ENCODE measurements around the gene CNPPD1.
"Not testable (repeated sequence)": the region's sequence is repeated elsewhere in the genome, so short reads cannot be mapped to it uniquely, and the experiment has no call there.

Gene CNPPD1

DNA sequence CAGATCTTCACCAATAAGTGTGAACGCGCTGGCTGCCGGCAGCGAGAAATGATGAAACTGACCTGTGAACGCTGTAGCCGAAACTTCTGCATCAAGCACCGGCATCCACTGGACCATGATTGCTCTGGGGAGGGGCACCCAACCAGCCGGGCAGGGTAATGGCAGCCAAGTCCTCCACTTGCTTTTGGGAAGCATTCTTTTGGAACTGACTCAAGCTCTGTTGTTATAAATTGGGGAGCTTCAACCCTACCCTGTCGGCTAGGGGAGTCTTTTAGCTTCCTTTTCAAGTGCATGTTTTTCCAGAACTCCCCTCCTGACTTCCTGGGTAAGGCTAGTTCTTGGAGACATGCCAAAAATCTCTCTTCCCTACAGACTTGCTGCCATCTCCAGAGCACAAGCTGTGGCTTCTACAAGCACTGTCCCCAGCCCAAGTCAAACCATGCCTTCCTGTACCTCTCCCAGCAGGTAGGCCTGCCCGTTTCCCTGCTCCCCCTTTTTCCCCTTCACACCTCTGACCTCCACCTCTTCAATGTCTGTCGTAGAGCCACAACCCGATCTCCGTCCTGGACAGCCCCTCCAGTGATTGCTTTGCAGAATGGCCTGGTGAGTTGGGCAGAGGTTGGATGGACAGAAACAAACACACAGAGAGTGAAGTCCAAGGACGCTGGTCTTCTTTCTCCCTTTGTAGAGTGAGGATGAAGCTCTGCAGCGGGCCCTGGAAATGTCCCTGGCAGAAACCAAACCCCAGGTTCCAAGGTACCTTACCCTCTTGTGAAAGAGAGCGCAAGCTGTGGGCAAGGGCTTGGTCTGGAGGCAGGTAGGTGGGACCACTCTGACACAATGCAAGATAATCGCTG, 31.4 kb upstream of the CNPPD1 start:
- ATAC-seq = no peak

DNA sequence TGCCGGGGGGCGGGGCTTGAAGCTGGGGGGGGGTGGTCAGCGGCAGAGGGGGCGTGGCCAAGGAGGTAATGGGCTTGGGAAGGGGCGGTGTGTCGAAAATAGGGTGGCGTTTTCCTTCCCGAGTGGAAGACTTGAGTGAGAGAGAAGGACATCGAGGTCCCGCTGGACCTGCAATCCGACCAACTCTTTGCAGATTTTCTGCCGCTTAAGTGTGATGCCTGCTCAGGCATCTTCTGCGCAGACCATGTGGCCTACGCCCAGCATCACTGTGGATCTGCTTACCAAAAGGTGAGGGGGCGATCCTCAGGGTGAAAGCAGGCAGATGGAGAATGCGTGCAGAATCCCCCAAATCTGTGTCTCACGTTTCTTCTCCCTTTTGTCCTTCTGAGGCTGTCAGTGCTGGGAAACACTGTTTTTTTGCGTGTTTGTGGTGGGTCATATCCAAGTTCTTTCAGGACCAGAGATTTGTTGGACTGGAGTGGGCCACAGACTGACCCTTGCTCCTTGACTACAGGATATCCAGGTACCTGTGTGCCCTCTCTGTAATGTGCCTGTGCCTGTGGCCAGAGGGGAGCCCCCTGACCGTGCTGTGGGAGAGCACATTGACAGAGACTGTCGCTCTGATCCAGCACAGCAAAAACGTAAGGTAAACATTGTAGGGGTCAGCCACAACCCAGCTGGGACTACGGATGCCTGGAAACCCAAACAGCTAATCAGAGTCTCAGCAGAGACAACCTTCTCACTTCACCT, 30.6 kb upstream of the CNPPD1 start:
- no peak for ATAC-seq

DNA sequence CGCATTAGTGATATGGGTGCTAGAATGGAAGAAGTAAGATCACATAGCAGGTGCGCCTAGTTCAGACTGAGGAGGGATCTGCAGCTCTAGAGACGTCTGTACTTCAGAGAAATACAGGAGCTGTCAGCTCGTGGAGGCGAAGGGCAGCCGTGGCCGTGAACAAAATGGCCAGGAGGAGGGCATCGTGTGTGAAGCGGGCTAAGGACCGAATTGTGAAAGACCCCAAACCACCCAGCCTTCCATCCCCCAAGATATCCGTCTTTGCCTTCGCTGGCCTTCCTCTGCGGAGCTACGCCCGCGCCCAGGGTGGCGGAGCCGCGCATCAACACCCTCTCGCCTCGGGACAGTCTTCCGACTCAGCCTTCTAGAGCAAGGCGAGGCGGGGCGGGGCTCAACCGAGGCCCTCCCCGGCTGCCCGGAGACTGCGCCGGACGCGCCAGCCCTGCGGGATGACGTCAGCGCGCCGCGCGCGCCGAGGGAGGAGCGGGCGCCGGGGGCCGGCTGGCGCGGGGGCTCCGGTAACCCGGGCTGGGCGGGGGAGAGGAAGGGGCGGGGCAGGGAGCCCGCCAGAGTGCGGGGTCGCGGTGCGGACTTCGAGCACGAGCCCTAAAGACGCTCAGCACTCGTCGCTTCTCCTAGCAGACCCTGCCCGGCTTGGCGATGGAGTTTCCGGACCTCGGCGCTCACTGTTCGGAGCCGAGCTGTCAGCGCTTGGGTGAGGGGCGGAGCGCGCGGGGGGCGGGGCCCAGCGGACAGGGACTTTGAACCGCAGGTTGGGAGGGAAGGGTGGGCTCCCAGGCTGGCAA, 29.8 kb upstream of the CNPPD1 start, which contains the start of gene ZFAND2B:
TSS of gene ZFAND2B (plus strand) at position 455 of the 806 bp plus-strand sequence. CDS start at position 661, 206 bp downstream.
- ATAC-seq = peak; percentile 96 to 97

DNA sequence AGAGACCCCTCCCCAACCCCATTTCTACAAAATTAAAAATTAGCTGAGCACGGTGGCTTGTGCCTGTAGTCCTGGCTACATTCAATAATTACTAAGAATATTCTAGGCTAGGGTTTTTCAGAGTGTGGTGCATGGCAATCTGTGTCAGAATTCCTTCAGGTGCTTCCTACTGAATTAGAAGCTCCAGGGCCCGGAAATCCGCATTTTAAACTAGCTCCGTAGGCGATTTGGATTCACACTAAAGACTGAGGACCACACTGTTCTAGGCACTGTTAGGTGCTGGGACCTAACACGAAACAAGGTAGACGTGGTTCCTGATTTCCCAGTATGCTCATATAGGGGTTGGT, 29.2 kb upstream of the CNPPD1 start:
- no peak for ATAC-seq

DNA sequence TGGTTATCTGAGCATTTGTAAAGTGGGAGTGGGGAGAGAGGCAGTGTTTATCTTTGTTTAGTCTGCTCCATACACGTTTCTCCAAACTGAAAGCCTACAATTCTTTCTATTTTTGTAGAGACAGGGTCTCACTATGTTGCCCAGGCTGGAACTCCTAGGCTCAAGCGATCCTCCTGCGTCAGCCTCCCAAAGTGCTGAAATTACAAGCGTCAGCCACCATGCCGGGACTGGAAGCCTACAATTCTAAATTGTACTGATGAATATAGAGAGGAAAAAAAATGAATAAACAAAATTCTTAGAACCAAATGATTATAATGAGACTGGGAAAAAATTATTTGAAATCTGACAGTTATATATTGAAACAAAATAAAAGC, 28.4 kb upstream of the CNPPD1 start:
- ATAC-seq = no peak

DNA sequence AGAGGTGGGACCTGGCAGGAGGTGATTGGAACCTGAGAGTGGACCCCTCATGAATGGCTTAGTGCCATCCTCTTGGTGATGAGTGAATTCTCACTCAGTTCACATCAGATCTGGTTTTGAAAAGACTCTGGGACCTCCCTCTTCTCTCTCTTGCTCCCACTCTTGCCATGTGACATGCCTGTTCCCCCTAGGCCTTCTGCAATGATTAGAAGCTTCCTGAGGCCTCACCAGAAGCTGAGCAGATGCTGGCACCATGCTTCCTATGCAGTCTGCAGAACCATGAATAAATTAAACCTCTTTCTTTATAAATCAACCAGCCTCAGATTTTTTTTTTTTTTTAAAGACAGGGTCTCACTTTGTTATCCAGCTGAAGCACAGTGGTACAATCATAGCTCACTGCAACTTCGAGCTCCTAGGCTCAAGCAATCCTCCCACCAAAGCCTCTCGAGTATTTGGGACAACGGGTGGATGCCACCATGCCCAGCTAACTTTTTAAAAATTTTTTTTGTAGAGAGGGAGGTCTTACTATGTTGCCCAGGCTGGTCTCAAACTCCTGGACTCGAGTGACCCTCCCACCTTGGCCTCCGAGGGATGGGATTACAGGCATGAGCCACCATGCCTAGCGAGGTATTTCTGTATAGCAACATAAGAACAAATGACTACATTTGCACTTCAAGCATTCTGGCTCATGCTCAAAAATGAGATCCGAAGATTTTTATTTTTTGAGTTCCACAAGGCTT, 27.9 kb upstream of the CNPPD1 start:
- no peak for ATAC-seq

DNA sequence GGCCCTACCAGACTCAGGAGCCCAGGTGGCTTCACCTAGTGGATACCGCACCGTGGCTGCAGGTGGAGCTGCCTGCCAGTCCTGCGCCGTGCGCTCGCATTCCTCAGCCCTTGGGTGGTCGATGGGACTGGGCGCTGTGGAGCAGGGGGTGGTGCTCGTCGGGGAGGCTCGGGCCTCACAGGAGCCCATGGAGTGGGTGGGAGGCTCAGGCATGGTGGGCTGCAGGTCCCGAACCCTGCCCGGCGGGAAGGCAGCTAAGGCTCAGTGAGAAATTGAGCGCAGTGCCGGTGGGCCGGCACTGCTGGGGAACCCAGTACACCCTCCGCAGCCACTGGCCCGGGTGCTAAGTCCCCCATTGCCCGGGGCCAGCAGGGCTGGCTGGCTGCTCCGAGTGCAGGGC, 24.6 kb upstream of the CNPPD1 start:
- not testable (repeated sequence) for ATAC-seq

DNA sequence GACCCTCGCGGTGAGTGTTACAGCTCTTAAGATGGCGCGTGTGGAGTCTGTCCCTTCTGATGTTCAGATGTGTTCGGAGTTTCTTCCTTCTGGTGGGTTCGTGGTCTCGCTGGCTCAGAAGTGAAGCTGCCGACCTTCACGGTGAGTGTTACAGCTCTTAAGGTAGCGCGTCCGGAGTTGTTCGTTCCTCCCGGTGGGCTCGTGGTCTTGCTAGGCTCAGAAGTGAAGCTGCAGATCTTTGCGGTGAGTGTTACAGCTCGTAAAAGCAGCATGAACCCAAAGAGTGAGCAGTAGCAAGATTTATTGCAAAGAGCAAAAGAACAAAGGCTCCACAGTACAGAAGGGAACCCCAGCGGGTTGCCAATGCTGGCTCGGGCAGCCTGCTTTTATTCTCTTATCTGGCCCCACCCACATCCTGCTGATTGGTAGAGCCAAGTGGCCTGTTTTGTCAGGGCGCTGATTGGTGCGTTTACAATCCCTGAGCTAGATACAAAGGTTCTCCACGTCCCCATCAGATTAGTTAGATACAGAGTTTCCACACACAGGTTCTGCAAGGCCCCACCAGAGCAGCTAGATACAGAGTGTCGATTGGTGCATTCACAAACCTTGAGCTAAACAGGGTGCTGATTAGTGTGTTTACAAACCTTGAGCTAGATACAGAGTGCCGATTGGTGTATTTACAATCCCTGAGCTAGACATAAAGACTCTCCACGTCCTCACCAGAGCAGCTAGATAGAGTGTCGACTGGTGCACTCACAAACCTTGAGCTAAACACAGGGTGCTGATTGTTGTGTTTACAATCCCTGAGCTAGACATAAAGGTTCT, 24.0 kb upstream of the CNPPD1 start:
- ATAC-seq = not testable (repeated sequence)

DNA sequence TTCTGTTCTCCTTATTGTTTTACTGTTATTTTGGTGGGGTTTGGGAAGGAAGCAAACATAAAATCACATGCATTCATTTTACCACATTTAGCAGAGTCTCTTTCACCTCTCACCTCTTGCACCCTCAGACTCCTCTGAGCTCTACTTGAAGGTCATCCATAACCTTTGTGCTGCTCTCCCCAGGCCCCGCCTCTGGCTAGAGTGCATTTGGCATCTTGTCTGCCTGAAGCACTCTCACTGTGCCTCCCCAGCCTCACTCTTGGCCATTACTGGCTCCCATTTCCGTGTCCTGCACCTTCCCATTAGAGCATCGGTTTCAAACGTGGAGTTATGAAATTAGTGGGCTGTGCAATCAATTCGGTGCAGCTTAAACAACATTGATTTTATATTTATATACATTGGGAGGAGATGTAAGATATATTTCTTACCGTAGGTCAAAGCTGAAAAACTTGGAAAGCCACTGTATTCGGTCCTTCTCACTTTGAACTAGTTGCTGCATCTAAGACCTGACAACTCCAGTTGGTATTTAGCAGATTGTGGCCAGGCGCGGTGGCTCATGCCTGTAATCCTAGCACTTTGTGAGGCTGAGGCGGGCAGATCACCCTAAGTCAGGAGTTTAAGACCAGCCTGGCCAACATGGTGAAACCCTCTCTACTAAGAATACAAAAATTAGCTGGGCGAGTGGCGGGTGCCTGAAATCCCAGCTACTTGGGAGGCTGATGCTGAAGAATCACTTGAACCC, 22.9 kb upstream of the CNPPD1 start:
- no peak for ATAC-seq

DNA sequence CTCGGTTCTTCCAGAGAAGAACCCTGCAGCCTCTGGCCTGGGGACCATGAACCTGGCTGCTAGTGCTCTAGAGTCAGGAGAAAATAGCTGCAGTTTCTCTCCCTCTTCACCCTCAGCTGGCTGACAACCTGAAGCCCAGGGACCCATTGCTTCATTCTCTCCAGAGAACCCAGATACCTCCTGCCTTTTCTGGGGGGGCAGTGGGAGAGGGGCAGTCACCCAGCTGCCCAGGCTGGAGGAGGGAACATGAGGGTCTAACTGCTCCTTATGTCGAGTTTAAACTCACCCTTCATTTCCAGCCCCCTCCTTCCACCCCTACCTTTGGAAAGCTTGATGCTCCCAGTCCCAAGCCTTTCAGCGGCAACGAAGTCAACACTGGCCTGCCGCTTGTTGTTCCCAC, 22.2 kb upstream of the CNPPD1 start:
- no peak for ATAC-seq

DNA sequence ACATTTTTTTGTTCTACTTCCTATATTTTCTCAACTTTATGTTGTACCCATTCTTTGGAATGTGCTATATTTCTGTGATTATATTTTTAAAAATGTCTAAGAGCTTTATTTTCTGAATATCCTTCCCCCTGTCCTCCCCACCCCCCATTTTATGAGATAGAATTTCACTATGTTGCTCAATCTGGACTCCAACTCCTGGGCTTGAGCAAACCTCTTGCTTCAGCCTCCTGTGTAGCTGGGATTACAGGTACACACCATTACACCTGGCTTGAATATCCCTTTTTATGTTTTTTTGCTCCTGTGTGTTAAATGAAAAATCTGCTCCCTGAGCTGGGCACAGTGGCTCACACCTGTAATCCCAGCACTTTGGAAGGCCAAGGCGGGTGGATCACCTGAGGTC, 20.7 kb upstream of the CNPPD1 start:
- no peak for ATAC-seq

DNA sequence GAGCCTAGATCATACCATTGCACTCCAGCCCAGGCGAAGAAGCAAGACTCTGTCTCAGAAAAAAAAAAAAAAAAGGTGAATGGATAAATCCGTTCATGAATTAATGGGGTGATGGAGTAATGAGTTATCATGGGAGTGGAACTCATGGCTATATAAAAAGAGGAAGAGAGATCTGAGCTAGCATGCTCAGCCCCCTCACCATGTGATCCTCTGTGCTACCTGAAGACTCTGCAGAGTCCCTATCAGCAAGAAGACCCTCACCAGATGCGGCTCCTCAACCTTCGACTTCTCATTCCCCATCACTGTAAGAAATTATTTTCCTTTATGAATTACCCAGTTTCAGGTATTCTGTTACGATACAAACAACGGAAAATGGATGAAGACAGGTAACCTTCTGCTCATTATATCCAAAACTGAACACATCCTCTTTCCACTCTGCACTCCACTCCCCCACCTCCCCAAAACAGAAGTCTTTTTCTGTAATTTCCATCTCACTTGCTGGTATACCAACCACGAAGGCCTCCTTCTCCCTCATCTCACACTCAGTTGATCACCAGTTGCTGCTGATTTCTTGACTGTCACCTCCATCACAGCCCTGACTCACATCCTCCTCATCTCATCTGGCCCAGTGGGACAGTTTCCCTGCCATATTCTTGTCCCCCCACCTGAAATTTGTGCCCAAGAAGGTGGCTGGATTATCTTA, 10.2 kb upstream of the CNPPD1 start:
- peak in 1 of 2 donors; percentile 63 for ATAC-seq

DNA sequence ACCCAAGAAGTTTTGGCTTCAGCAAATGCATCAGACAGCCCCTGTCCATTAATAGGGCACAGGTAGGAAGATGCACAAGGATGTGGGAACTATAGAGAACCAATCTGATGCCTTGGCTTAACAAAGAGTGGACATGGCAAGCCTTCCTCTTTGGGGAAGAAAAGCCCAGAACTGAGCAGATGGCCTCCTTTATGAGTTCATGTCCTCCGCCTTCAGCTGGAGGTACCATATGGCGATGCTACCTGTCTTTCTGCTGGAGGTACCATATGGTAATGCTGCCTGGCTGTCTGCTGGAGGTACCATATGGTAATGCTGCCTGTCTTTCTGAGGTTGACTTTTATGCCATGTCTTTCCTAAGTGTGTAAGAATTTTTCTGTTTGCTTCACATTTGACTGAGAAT, 7.4 kb upstream of the CNPPD1 start:
- ATAC-seq = no peak

DNA sequence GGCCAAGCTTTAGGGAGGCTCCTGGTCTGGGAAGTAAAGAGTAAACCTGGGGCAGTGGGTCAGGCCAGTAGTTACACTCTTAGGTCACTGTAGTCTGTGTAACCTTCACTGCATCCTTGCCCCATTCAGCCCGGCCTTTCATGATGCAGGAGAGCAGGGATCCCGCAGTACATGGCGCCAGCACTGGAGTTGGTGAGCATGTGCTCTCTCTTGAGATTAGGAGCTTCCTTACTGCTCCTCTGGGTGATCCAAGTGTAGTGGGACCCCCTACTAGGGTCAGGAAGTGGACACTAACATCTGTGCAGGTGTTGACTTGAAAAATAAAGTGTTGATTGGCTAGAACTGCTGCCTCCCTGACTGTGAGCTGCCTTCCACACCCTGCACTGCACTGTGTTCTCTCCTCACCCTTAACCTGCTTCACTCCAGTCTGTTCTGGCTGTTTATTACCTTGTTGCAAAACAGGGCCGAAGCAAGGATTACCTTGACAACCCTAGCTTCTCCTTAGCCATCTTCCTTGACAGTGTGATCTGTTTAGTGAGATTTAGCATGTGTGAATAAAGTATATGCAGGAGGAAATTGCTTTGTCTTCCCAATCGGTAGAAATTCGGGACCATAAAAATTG, 6.5 kb upstream of the CNPPD1 start:
- ATAC-seq = no peak

DNA sequence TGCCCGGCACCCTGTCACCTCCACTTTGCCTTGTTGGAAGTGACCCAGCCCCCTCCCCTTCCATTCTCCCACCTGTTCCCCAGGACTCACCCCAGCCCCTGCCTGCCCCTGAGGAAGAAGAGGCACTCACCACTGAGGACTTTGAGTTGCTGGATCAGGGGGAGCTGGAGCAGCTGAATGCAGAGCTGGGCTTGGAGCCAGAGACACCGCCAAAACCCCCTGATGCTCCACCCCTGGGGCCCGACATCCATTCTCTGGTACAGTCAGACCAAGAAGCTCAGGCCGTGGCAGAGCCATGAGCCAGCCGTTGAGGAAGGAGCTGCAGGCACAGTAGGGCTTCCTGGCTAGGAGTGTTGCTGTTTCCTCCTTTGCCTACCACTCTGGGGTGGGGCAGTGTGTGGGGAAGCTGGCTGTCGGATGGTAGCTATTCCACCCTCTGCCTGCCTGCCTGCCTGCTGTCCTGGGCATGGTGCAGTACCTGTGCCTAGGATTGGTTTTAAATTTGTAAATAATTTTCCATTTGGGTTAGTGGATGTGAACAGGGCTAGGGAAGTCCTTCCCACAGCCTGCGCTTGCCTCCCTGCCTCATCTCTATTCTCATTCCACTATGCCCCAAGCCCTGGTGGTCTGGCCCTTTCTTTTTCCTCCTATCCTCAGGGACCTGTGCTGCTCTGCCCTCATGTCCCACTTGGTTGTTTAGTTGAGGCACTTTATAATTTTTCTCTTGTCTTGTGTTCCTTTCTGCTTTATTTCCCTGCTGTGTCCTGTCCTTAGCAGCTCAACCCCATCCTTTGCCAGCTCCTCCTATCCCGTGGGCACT, 5.8 kb upstream of the CNPPD1 start:
- ATAC-seq = no peak

DNA sequence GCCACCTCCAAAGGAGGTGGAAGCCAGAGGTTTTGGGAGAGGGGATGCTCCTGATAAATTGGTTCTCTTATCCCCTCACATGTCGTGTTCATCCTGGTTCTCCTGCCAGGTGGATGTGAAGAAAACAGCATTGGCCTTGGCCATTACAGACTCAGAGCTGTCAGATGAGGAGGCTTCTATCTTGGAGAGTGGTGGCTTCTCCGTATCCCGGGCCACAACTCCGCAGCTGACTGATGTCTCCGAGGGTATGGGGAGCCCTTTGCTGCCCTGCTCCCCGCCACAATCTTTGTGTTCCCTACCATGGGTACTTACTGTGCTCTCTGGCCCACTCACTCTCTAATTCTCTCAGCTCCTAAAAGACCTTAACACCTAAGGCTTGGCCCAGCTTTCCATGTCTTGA, 4.8 kb upstream of the CNPPD1 start:
- ATAC-seq = no peak

DNA sequence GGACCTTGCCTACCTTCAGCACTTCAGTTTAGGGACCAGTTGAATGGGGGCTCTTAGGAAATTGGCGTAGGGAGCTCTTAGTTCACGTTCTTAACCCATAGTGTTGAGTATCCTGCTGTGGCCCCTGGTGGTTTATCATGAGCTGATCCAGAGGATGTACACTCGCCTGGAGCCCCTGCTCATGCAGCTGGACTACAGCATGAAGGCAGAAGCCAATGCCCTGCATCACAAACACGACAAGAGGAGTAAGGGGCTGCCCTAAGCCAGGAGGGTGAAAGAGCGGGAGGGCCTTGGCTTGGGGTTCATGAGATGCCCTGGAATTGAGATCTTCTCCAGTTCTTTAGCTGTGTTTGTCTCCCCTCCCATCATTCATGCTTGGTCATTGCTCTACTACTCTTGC, 4.2 kb upstream of the CNPPD1 start:
- ATAC-seq = no peak

DNA sequence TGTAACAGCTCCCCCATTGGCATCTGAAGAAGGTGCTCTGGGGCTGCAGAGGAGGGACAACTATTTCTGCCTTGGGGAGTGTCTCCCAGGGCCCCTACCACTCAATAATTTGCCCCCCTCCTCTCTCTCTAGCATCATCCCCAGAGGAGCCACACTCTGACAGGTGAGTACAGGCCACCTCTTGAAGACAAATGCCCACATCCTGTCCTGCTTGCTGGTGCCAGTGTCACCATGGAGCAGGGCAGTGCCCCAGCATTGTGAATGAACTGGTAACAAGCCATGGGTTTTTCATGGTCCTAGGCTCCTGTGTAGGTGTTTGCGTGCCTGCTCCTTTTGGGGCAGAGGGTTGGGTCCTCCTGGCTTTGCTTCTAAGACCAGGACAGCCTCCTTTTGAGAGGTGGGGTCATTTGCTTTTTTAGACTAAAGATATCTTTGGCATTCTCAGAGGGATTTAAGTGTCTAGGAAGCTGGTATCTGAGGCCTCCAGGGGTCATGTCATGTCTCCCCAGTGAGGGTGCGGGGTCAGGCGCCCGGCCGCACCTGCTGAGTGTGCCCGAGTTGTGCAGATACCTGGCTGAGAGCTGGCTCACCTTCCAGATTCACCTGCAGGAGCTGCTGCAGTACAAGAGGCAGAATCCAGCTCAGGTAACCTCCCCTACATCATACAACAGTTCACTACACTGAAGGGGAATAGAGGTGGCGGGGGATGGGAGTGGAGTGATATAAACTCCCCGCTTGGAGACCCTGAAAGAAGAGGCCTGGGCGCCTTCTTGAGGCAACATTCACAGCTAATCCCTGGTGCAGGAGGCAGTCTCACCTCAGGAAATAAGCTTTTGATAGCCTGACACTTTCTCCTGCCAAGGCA, 3.1 kb upstream of the CNPPD1 start:
- ATAC-seq = no peak

Data from activated CD4-positive, CD25-positive, alpha-beta regulatory T cell treated with anti-CD3 and anti-CD28 coated beads, Interleukin-2, amount 50 U/mL, for 24 hours (primary cell).